ENCODE measurements around the gene USP37.

GRCh38 chr2:218477247-218477646 lies 90.9 kb downstream of the USP37 start:
- TF ChIP-seq CTCF (IDR thresholded peaks at IDR 0.05) (no peak), POLR2A (IDR thresholded peaks at IDR 0.05) (no peak)

All from vagina (tissue), 2 donors.